H1 (cell line): Measurements from ENCODE around the gene HCK. TPM values are rescaled to one million over a fixed set of nuclear protein-coding genes. Genes with fewer than 3 reads are reported as not detected.

ENCODE experiments used
- CTCF ChIA-PET: fragments of 300-600 bp; sonication (Branson Sonifier 250); formaldehyde crosslinking; loops from one replicate; lab custom pipeline; 2021; ENCODE audit not compliant: partially characterized antibody; lab: Charles Lee
- POLR2A ChIA-PET: fragments of 300-600 bp; sonication (Branson Sonifier 250); formaldehyde crosslinking; loops from one replicate; lab custom pipeline; 2021; ENCODE audit warnings: inconsistent platforms; ENCODE audit not compliant: partially characterized antibody; lab: Charles Lee
- DNase-seq, 2 experiments: peaks; one replicate each; pipeline versions ENCODE4 v3.0.0 to v3.0.0-alpha.2; 2010 to 2022; ENCODE audit warnings: low spot score in 2 of 2, low read depth in 1 of 2, mixed read lengths in 1 of 2
- FAIRE-seq: peaks from 2 replicates; lab custom pipeline; 2011; peaks lifted over from hg19 to GRCh38; lab: Jason Lieb, UNC
- H2AFZ ChIP-seq: 2 replicates; pipeline ENCODE4 v1.8.1; 2012; ENCODE audit warnings: low read length, inconsistent platforms
- H2AK5ac ChIP-seq: 2 replicates; pipeline ENCODE4 v1.6.1; 2013; ENCODE audit warnings: low read depth, low read length
- H2BK120ac ChIP-seq: replicated peaks from 2 replicates; pipeline ENCODE3; 2013; ENCODE audit warnings: low read depth, low read length, inconsistent platforms
- H2BK12ac ChIP-seq: 2 replicates; pipeline ENCODE4 v1.6.1; 2013; ENCODE audit warnings: low read depth, low read length
- H2BK15ac ChIP-seq: 2 replicates; pipeline ENCODE4 v1.6.1; 2013; ENCODE audit warnings: low read length
- H2BK20ac ChIP-seq: 2 replicates; pipeline ENCODE4 v1.6.1; 2013; ENCODE audit warnings: low read length
- H2BK5ac ChIP-seq: 2 replicates; pipeline ENCODE4 v1.6.1; 2013; ENCODE audit warnings: low read depth, low read length
- H3K14ac ChIP-seq: 2 replicates; pipeline ENCODE4 v1.6.1; 2013; ENCODE audit warnings: inconsistent platforms; ENCODE audit not compliant: insufficient read length
- H3K18ac ChIP-seq: 2 replicates; pipeline ENCODE4 v1.6.1; 2013; ENCODE audit warnings: low read length; ENCODE audit errors: extremely low read depth
- H3K23ac ChIP-seq: 2 replicates; pipeline ENCODE4 v1.6.1; 2013; ENCODE audit warnings: inconsistent platforms; ENCODE audit not compliant: insufficient read length
- H3K23me2 ChIP-seq: 2 replicates; pipeline ENCODE4 v1.6.1; 2013; ENCODE audit warnings: low read depth, low read length
- H3K27ac ChIP-seq: 2 replicates; pipeline ENCODE4 v1.6.1; 2011; ENCODE audit warnings: low read depth, low read length, inconsistent platforms
- H3K27me3 ChIP-seq, 4 experiments: replicated peaks in 1 of 4; 1 replicate in 1 of 4; 2 replicates in 3 of 4; pipeline versions ENCODE4 v1.6.1 to v1.8.1; 2011 to 2013; ENCODE audit warnings: low read length in 3 of 4, mild to moderate bottlenecking in 3 of 4, inconsistent platforms in 2 of 4, mixed read lengths in 2 of 4, moderate library complexity in 1 of 4; ENCODE audit not compliant: control insufficient read depth in 3 of 4, insufficient read depth in 3 of 4; ENCODE audit errors: extremely low read depth in 1 of 4
- H3K36me3 ChIP-seq, 4 experiments: 2 replicates each; pipeline versions ENCODE4 v1.6.1 to v1.8.1; 2011 to 2013; ENCODE audit warnings: mild to moderate bottlenecking in 4 of 4, low read length in 3 of 4, moderate library complexity in 2 of 4, control low read depth in 1 of 4, inconsistent platforms in 1 of 4; ENCODE audit not compliant: insufficient read depth in 4 of 4, control insufficient read depth in 2 of 4
- H3K4ac ChIP-seq: replicated peaks from 2 replicates; pipeline ENCODE3; 2013; ENCODE audit warnings: low read length, low read depth, mixed read lengths, inconsistent platforms; ENCODE audit not compliant: insufficient read length
- H3K4me1 ChIP-seq, 4 experiments: replicated peaks in 1 of 4; 1 replicate in 1 of 4; 2 replicates in 3 of 4; pipeline versions ENCODE4 v1.6.1 to v1.8.1; 2011 to 2013; ENCODE audit warnings: low read length in 3 of 4, inconsistent platforms in 2 of 4, mixed read lengths in 1 of 4; ENCODE audit not compliant: insufficient read depth in 4 of 4, control insufficient read depth in 3 of 4
- H3K4me2 ChIP-seq, 2 experiments: 2 replicates each; pipeline versions ENCODE4 v1.6.1 to v1.8.1; 2011 to 2013; ENCODE audit warnings: low read depth in 2 of 2, low read length in 2 of 2, control low read depth in 1 of 2, inconsistent platforms in 1 of 2, mild to moderate bottlenecking in 1 of 2; ENCODE audit not compliant: insufficient read depth in 1 of 2
- H3K4me3 ChIP-seq, 4 experiments: fragments of 200-600, 300-600 bp in 1 of 4; sonication (generic), shearing (Covaris generic), sonication (Bioruptor Twin) in 1 of 4; 2 replicates each; pipeline versions ENCODE4 v1.5.1 to v1.8.1; 2011 to 2016; ENCODE audit warnings: low read length in 4 of 4, low read depth in 3 of 4, control low read depth in 2 of 4, inconsistent platforms in 2 of 4, mild to moderate bottlenecking in 2 of 4, mixed read lengths in 1 of 4, moderate library complexity in 1 of 4; ENCODE audit not compliant: insufficient read depth in 2 of 4; ENCODE audit errors: extremely low read depth in 1 of 4
- H3K56ac ChIP-seq: replicated peaks from 2 replicates; pipeline ENCODE3; 2013; ENCODE audit warnings: low read depth, mild to moderate bottlenecking, mixed read lengths, low read length, inconsistent platforms; ENCODE audit not compliant: insufficient read length
- H3K79me1 ChIP-seq: 2 replicates; pipeline ENCODE4 v1.6.1; 2013; ENCODE audit warnings: low read depth, low read length, control low read depth
- H3K79me2 ChIP-seq, 2 experiments: 2 replicates each; pipeline versions ENCODE4 v1.6.1 to v1.8.1; 2012 to 2013; ENCODE audit warnings: low read length in 2 of 2, mild to moderate bottlenecking in 2 of 2, inconsistent platforms in 1 of 2; ENCODE audit not compliant: insufficient read depth in 2 of 2, control insufficient read depth in 1 of 2
- H3K9ac ChIP-seq, 4 experiments: replicated peaks in 1 of 4; 1 replicate in 1 of 4; 2 replicates in 3 of 4; pipeline versions ENCODE4 v1.6.1 to v1.8.1; 2011 to 2013; ENCODE audit warnings: low read depth in 3 of 4, low read length in 3 of 4, control low read depth in 2 of 4, mild to moderate bottlenecking in 2 of 4, moderate library complexity in 2 of 4, inconsistent platforms in 1 of 4; ENCODE audit errors: extremely low read depth in 1 of 4
- H3K9me3 ChIP-seq, 2 experiments: 2 replicates each; pipeline versions ENCODE4 v1.6.1 to v1.8.1; 2012 to 2013; ENCODE audit warnings: mild to moderate bottlenecking in 2 of 2, moderate library complexity in 2 of 2, control low read depth in 1 of 2, inconsistent platforms in 1 of 2, low read depth in 1 of 2, low read length in 1 of 2, mixed read lengths in 1 of 2; ENCODE audit not compliant: insufficient read depth in 2 of 2
- H4K20me1 ChIP-seq, 2 experiments: replicated peaks in 1 of 2; 2 replicates each; pipeline versions ENCODE3 to v1.8.1; 2011 to 2013; ENCODE audit warnings: inconsistent platforms in 2 of 2, low read length in 2 of 2, mild to moderate bottlenecking in 1 of 2; ENCODE audit not compliant: insufficient read depth in 2 of 2, control insufficient read depth in 1 of 2
- H4K5ac ChIP-seq: 2 replicates; pipeline ENCODE4 v1.6.1; 2013; ENCODE audit warnings: low read length, low read depth, mixed read lengths, inconsistent platforms; ENCODE audit not compliant: insufficient read length
- H4K8ac ChIP-seq: 2 replicates; pipeline ENCODE4 v1.8.0; 2013; ENCODE audit warnings: mild to moderate bottlenecking, moderate library complexity, low read length, inconsistent platforms; ENCODE audit not compliant: insufficient read depth; ENCODE audit errors: extremely low read depth
- H4K91ac ChIP-seq: replicated peaks from 2 replicates; pipeline ENCODE3; 2013; ENCODE audit warnings: low read length, mixed read lengths, inconsistent platforms; ENCODE audit not compliant: insufficient read length
- BCL11A ChIP-seq, 2 experiments: IDR thresholded peaks; one replicate each; pipeline ENCODE4 v1.6.1; 2011; ENCODE audit warnings: low read depth in 2 of 2, low read length in 2 of 2, mild to moderate bottlenecking in 2 of 2
- JUND ChIP-seq: IDR thresholded peaks from 2 replicates; pipeline ENCODE4 v1.6.1; 2011; ENCODE audit warnings: mild to moderate bottlenecking, improper control_type of control experiment, low read length
- POLR2A ChIP-seq, 2 experiments: IDR thresholded peaks; 1 replicate in 1 of 2; 2 replicates in 1 of 2; pipeline ENCODE4 v1.6.1; 2011; ENCODE audit warnings: low read depth in 2 of 2, low read length in 2 of 2, mild to moderate bottlenecking in 2 of 2; ENCODE audit errors: control extremely low read depth in 1 of 2
- RFX5 ChIP-seq: IDR thresholded peaks from 2 replicates; pipeline ENCODE4 v1.6.1; 2011; ENCODE audit warnings: low read depth, low read length, improper control_type of control experiment, borderline replicate concordance
- SIN3A ChIP-seq, 2 experiments: IDR thresholded peaks in 1 of 2; conservative IDR thresholded peaks in 1 of 2; 2 replicates each; pipeline ENCODE4 v1.6.1; 2011 to 2012; ENCODE audit warnings: low read length in 2 of 2, improper control_type of control experiment in 1 of 2, low read depth in 1 of 2, mild to moderate bottlenecking in 1 of 2
- TEAD4 ChIP-seq: IDR thresholded peaks from 2 replicates; pipeline ENCODE4 v1.6.1; 2012; ENCODE audit warnings: low read depth, low read length, inconsistent platforms, mixed read lengths
- whole genome bisulfite sequencing, 2 experiments: shearing (Covaris generic) in 1 of 2; methylation state at CpG; one replicate each; pipeline versions ENCODE4 v1.1.6 to v1.1.7; 2013 to 2015; ENCODE audit warnings: low lambda C conversion rate in 2 of 2, mixed read lengths in 2 of 2, inconsistent platforms in 1 of 2, low coverage in 1 of 2, missing lambda C conversion rate in 1 of 2; ENCODE audit not compliant: insufficient replicate concordance in 2 of 2, insufficient coverage in 1 of 2, insufficient read length in 1 of 2; ENCODE audit errors: extremely low coverage in 1 of 2, missing lambda C conversion rate in 1 of 2; 5-methylcytosine and 5-hydroxymethylcytosine counted together
- polyA plus RNA-seq, 7 experiments: library from polyadenylated mRNA; depleted of rRNA in 3 of 7; stranded (reverse) in 5 of 7; unstranded in 2 of 7; fragments of >200 nt in 5 of 7; fragments of 200-250 nt in 2 of 7; gene quantifications; 1 replicate in 5 of 7; 2 replicates in 1 of 7; 4 replicates in 1 of 7; pipeline versions ENCODE4 v1.2.1 to v1.2.3, GENCODE V29; 2011 to 2013; ENCODE audit warnings: missing spikeins in 2 of 7, mixed read lengths in 2 of 7
- total RNA-seq: library from RNA; stranded (reverse); fragmentation: NEBNext Ultra II Directional; extraction: Animal tissue kit (Norgen Biotek cat#: 25700); gene quantifications from 2 replicates; pipeline ENCODE4 v1.2.1, GENCODE V29; 2021

HCK gene
- total and polyA plus RNA-seq, 2 of the 8 experiments (the other 6 are each of a cell fraction or from before 2014, with no cell fraction given), result 0.37 to 4.3 TPM

- Histone ChIP-seq H2BK12ac (no peak overlapping the region), H4K91ac (no peak overlapping the region), H3K4me1 (peaks cover 0 to 1% (median 0%) of the 10 kb centered on the region in 4 experiments; a peak in 1 of 7 replicates), H4K5ac (no peak overlapping the region), H3K36me3 (no peaks in the 10 kb centered on the region), H3K23ac (no peak overlapping the region), H3K4ac (no peak overlapping the region), H2BK120ac (no peak overlapping the region), H3K4me2 (no peak overlapping the region), H2BK20ac (no peak overlapping the region), H3K18ac (no peak overlapping the region), H2AFZ (no peak overlapping the region), H3K79me2 (no peaks in the 10 kb centered on the region), H2AK5ac (no peak overlapping the region), H3K9ac (no peak overlapping the region), H3K9me3 (no peaks in the 10 kb centered on the region), H2BK15ac (no peak overlapping the region), H3K79me1 (no peaks in the 10 kb centered on the region), H4K8ac (no peak overlapping the region), H2BK5ac (no peak overlapping the region), H3K27ac (no peak overlapping the region), H3K23me2 (no peaks in the 10 kb centered on the region), H3K27me3 (peaks cover 0 to 2% (median under 1%) of the 10 kb centered on the region in 4 experiments; a peak in 2 of 7 replicates), H3K56ac (no peak overlapping the region), H4K20me1 (no peaks in the 10 kb centered on the region), H3K4me3 (no peak overlapping the region), H3K14ac (no peak overlapping the region)
- FAIRE-seq (no peak), DNase-seq (no peak)
- TF ChIP-seq SIN3A (conservative IDR thresholded peaks at IDR 0.05 in 1 of 2, IDR thresholded peaks at IDR 0.05 in 1 of 2; ENCODE audit: low read depth in 1 of 2, low read length in 2 of 2), result no peak
- TF ChIP-seq BCL11A (IDR thresholded peaks at IDR 0.05; ENCODE audit: low read depth in 2 of 2, low read length in 2 of 2), result no peak
- TF ChIP-seq RFX5, result no peak
- no peak for TF ChIP-seq TEAD4
- no peak for TF ChIP-seq JUND
- TF ChIP-seq POLR2A (IDR thresholded peaks at IDR 0.05; ENCODE audit: control extremely low read depth in 1 of 2, low read depth in 2 of 2, low read length in 2 of 2), result no peak
- CTCF ChIA-PET, result interaction anchor here (0.8 to 1.9 kb wide), 4 partner anchors 9 to 43 kb away, joined by 3 to 7 read pairs (median 4); no protein-coding TSS in a partner anchor
- WGBS, 2 experiments, result 82% methylated on average over 4 of the region's 4 CpGs; no CpG with 5 or more reads in 1 of the 2 experiments
- POLR2A ChIA-PET, result no interaction called here
Measured at GRCh38 chr20:32062776-32063170, 10.7 kb downstream of the HCK start.
